Tibial artery (tissue), 4 donors: ENCODE results near the gene TRIML2.

Experiments
- DNase-seq, 2 donors: peaks; one replicate each; pipeline ENCODE4 v3.0.0-alpha.2; 2019
- H3K27ac ChIP-seq, 2 donors: fragments of 200-600 bp; sonication (generic) in 1 of 2; 1 replicate in 1 of 2; 2 replicates in 1 of 2; pipeline ENCODE4 v1.5.1; 2018 to 2019; ENCODE audit warnings: mild to moderate bottlenecking in 1 of 2
- H3K27me3 ChIP-seq, 2 donors: fragments of 200-600 bp; sonication (generic) in 1 of 2; one replicate each; pipeline versions ENCODE4 v1.5.1 to v1.6.0; 2016 to 2019
- H3K36me3 ChIP-seq, 3 donors: fragments of 200-600 bp; sonication (generic) in 2 of 3; one replicate each; pipeline ENCODE4 v1.5.1; 2016 to 2019; ENCODE audit warnings: mild to moderate bottlenecking in 2 of 3
- H3K4me1 ChIP-seq, 4 donors: fragments of 200-600 bp; sonication (generic) in 2 of 4; 1 replicate in 3 of 4; 2 replicates in 1 of 4; pipeline ENCODE4 v1.5.1; 2016 to 2019
- H3K4me3 ChIP-seq, 2 donors: fragments of 200-600 bp; sonication (generic) in 1 of 2; 1 replicate in 1 of 2; 2 replicates in 1 of 2; pipeline ENCODE4 v1.5.1; 2018 to 2019; ENCODE audit warnings: mild to moderate bottlenecking in 2 of 2
- H3K9me3 ChIP-seq, 3 donors: fragments of 200-600 bp; sonication (generic) in 1 of 3; one replicate each; pipeline ENCODE4 v1.5.1; 2016 to 2019
- intact Hi-C: fragments of 100-400 bp; cut with DNase I; formaldehyde crosslinking; loops from one replicate; pipeline ENCODE4 v1.15.0; 2023; ENCODE audit warnings: low total_unique reads
- TF ChIP-seq, protein P1 (sequence below), 2 experiments: fragments of 200-600 bp in 1 of 2; fragments of 450-650 bp in 1 of 2; IDR thresholded peaks; one replicate each; pipeline ENCODE4 v1.5.1; 2017 to 2019; ENCODE audit warnings: antibody characterized with exemption in 2 of 2, mild to moderate bottlenecking in 1 of 2, moderate library complexity in 1 of 2

The TRIML2 gene, protein sequence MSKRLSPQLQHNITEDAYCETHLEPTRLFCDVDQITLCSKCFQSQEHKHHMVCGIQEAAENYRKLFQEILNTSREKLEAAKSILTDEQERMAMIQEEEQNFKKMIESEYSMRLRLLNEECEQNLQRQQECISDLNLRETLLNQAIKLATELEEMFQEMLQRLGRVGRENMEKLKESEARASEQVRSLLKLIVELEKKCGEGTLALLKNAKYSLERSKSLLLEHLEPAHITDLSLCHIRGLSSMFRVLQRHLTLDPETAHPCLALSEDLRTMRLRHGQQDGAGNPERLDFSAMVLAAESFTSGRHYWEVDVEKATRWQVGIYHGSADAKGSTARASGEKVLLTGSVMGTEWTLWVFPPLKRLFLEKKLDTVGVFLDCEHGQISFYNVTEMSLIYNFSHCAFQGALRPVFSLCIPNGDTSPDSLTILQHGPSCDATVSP

DNA sequence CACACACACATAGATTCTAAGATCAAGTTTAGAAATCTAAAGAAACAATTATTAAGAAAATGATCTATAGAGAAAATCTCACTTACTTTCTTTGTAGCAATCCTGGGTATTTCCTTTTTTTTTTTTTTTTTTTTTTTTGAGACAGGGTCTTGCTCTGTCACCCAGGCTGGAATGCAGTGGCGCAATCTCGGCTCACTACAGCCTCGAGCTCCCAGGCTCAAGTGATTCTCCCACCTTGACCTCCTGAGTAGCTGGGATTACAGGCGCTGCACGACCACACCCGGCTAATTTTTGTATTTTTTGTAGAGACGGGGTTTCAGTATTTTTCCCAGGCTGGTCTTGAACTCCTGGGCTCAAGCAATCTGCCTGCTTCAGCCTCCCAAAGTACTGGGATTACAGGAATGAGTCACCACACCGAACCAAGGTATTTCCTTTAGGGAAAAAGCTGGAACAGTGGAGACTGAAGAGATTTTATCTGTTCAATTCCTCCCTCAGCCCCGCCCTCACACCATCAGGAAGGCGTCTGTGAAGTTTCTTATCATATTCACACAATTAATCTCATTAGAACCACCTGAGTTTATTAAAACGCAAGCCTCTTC, at the start of gene TRIML2:
Gene TRIML2, minus strand, starts transcription at position 447 of the 599 bp plus-strand sequence. CDS start 4,235 bp downstream, outside the sequence.
- Histone ChIP-seq H3K27me3 (no peaks in the 10 kb centered on the region), H3K4me1 (no peaks in the 10 kb centered on the region), H3K4me3 (no peak within 1 kb of the TSS), H3K27ac (no peak within 1 kb of the TSS), H3K36me3 (no peaks in the 10 kb centered on the region), H3K9me3 (no peaks in the 10 kb centered on the region)
- no peak for DNase-seq
- intact Hi-C loops: no loop called here
- TF ChIP-seq, protein P1, sequence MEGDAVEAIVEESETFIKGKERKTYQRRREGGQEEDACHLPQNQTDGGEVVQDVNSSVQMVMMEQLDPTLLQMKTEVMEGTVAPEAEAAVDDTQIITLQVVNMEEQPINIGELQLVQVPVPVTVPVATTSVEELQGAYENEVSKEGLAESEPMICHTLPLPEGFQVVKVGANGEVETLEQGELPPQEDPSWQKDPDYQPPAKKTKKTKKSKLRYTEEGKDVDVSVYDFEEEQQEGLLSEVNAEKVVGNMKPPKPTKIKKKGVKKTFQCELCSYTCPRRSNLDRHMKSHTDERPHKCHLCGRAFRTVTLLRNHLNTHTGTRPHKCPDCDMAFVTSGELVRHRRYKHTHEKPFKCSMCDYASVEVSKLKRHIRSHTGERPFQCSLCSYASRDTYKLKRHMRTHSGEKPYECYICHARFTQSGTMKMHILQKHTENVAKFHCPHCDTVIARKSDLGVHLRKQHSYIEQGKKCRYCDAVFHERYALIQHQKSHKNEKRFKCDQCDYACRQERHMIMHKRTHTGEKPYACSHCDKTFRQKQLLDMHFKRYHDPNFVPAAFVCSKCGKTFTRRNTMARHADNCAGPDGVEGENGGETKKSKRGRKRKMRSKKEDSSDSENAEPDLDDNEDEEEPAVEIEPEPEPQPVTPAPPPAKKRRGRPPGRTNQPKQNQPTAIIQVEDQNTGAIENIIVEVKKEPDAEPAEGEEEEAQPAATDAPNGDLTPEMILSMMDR (IDR thresholded peaks at IDR 0.05): no peak

DNA sequence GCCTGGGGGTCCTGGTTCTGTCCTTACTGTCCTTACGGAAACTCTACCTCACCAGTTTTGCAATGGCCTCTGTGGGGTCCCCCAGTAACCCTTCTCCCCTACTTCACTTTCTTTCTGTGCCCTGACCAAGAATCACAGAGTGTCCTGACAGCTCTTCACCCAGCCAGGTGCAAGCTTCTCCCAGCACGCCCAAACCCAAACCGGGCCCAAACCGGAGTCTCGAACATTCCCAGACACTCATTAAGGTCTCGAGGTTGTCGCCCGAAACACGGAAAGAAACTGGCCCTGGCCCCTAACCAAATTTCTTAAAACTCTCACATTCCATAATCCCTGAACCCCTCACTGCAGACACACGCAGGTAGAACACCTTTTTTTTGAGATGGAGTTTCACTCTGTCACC, 48.9 kb upstream of the TRIML2 start:
- Histone ChIP-seq H3K4me3 (no peak overlapping the region), H3K27me3 (no peaks in the 10 kb centered on the region), H3K4me1 (no peaks in the 10 kb centered on the region), H3K27ac (no peak overlapping the region), H3K9me3 (peaks cover 0 to 8% (median 6%) of the 10 kb centered on the region in 3 donors), H3K36me3 (no peaks in the 10 kb centered on the region)
- intact Hi-C loops: no loop called here
- DNase-seq: peak in 1 of 2 donors; percentile 19
- TF ChIP-seq, protein P1 (IDR thresholded peaks at IDR 0.05): no peak

DNA sequence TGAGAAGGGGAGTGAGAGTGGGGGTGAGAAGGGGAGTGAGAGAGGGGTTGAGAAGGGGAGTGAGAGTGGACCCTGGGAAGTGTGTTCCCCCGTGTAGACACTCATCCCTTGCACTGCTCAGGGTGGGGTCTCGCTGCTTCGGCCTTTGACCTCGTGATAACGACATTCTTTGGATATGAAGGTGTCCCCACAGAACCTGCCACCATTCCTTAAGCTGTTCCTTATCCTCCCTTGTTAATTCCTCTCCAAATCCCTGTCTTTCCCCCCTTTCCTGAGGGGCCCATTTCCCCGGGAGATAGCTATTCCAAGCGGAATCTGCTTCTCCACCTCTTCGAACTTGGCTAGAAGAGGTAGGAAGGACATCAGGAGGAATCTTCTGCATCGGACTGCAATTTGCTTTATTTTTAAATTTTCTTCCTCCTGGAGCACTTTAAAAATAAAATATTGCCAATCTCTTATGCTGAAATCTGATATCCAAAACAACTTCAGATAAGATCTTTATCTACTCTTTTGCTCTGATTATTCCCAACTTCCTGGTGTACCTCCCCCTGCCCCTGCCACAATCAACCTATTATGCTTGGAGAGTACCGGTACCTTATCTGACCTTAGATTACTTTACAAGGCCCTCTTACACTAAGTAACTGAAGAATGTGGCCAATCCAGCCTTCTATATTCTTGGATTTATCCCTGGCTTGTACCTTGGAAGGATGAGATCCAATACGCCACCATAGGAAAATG, 45.4 kb upstream of the TRIML2 start:
- H3K4me1 ChIP-seq: no peaks in the 10 kb centered on the region
- no peak for DNase-seq
- no peaks in the 10 kb centered on the region for H3K36me3 ChIP-seq
- TF ChIP-seq, protein P1 (IDR thresholded peaks at IDR 0.05): no peak
- H3K27me3 ChIP-seq: no peaks in the 10 kb centered on the region
- H3K27ac ChIP-seq: no peak overlapping the region
- H3K4me3 ChIP-seq: no peak overlapping the region
- peaks cover 0 to 8% (median 6%) of the 10 kb centered on the region in 3 donors for H3K9me3 ChIP-seq
- intact Hi-C loops: no loop called here

DNA sequence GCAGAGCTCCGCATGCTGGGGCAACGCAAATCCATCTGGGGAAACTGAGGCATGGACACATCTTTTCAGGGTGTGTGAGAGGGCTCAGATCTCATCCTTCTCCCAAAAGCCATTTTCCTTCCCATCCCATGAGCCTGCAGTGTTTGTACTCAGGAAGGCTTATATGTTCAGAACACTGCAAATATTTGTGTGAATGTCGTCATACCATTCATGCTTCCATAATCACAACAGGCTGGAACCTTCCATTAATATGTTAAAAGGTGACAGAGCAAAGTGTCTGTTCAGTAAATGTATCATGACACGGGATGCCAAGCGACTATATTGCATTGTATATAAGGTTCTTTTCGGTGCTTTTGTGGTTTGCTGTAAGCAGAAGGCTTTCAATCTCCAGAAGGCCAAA, 38.4 kb upstream of the TRIML2 start:
- Histone ChIP-seq H3K9me3 (no peaks in the 10 kb centered on the region), H3K4me3 (no peak overlapping the region), H3K36me3 (no peaks in the 10 kb centered on the region), H3K27me3 (no peaks in the 10 kb centered on the region), H3K27ac (no peak overlapping the region), H3K4me1 (no peaks in the 10 kb centered on the region)
- TF ChIP-seq, protein P1 (IDR thresholded peaks at IDR 0.05): no peak
- intact Hi-C loops: no loop called here
- DNase-seq: no peak

DNA sequence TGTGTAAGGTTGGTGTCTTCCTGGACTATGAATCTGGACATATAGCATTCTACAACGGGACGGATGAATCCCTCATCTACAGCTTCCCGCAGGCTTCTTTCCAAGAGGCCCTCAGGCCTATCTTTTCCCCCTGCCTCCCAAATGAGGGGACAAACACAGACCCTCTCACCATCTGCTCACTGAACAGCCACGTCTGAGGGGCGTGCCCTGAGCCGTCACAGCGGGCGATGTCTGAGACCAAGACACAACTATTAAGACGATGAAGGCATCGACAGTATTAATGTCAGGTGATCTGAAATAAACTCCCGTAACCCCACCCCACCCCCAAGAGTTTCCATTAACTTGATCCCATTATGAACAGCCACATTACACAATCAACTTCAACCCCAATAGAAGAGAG, 37.8 kb upstream of the TRIML2 start:
- intact Hi-C loops: no loop called here

More for the DNA sequence above, 37.8 kb upstream of the TRIML2 start:
- no peaks in the 10 kb centered on the region for H3K27me3 ChIP-seq
- no peaks in the 10 kb centered on the region for H3K9me3 ChIP-seq
- no peaks in the 10 kb centered on the region for H3K36me3 ChIP-seq
- no peaks in the 10 kb centered on the region for H3K4me1 ChIP-seq
- no peak for DNase-seq
- TF ChIP-seq, protein P1 (IDR thresholded peaks at IDR 0.05): no peak
- H3K4me3 ChIP-seq: no peak overlapping the region
- no peak overlapping the region for H3K27ac ChIP-seq
